Fibroblast of lung (primary cell): ENCODE data around the gene CLINT1. TPM values are rescaled to one million over a fixed set of nuclear protein-coding genes. Genes with fewer than 3 reads are reported as not detected.

Experiments
- DNase-seq, 2 donors: peaks; one replicate each; pipeline versions ENCODE4 v3.0.0 to v3.0.0-alpha.2; 2010; ENCODE audit warnings: low read depth in 2 of 2
- H2AFZ ChIP-seq: 2 replicates; pipeline ENCODE4 v1.5.1; 2012; ENCODE audit warnings: low read length, control low read depth, inconsistent platforms
- H3K27ac ChIP-seq: 2 replicates; pipeline ENCODE4 v1.5.1; 2011; ENCODE audit warnings: low read length, control low read depth; ENCODE audit not compliant: insufficient read depth
- H3K27me3 ChIP-seq: 2 replicates; pipeline ENCODE4 v1.5.1; 2011; ENCODE audit warnings: mild to moderate bottlenecking, low read length; ENCODE audit not compliant: control insufficient read depth, insufficient read depth
- H3K36me3 ChIP-seq: 2 replicates; pipeline ENCODE4 v1.5.1; 2011; ENCODE audit warnings: low read length; ENCODE audit not compliant: control insufficient read depth, insufficient read depth
- H3K4me1 ChIP-seq: 2 replicates; pipeline ENCODE4 v1.5.1; 2011; ENCODE audit warnings: low read length; ENCODE audit not compliant: control insufficient read depth, insufficient read depth; ENCODE audit errors: extremely low read depth
- H3K4me2 ChIP-seq: 2 replicates; pipeline ENCODE4 v1.5.1; 2011; ENCODE audit warnings: low read length, control low read depth; ENCODE audit not compliant: insufficient read depth; ENCODE audit errors: extremely low read depth
- H3K4me3 ChIP-seq, 4 experiments: fragments of 200-600 bp in 1 of 4; sonication (generic) in 1 of 4; replicated peaks in 1 of 4; 2 replicates each; pipeline ENCODE4 v1.5.1; 2011 to 2016; ENCODE audit warnings: low read length in 4 of 4, low read depth in 3 of 4, mild to moderate bottlenecking in 3 of 4, control low read depth in 2 of 4, inconsistent platforms in 1 of 4, mixed read lengths in 1 of 4; ENCODE audit not compliant: insufficient read depth in 1 of 4; ENCODE audit errors: control extremely low read depth in 1 of 4
- H3K79me2 ChIP-seq: 2 replicates; pipeline ENCODE4 v1.5.1; 2012; ENCODE audit warnings: mild to moderate bottlenecking, low read length, inconsistent platforms; ENCODE audit not compliant: control insufficient read depth, insufficient read depth
- H3K9ac ChIP-seq: 2 replicates; pipeline ENCODE4 v1.5.1; 2011; ENCODE audit warnings: mild to moderate bottlenecking, low read length, control low read depth; ENCODE audit not compliant: insufficient read depth
- H3K9me3 ChIP-seq: 2 replicates; pipeline ENCODE4 v1.5.1; 2012; ENCODE audit warnings: low read depth, low read length; ENCODE audit not compliant: control insufficient read depth, insufficient read depth
- H4K20me1 ChIP-seq: 2 replicates; pipeline ENCODE4 v1.5.1; 2011; ENCODE audit warnings: low read length; ENCODE audit not compliant: control insufficient read depth, insufficient read depth; ENCODE audit errors: extremely low read depth
- CTCF ChIP-seq, 2 donors: IDR thresholded peaks in 1 of 2; conservative IDR thresholded peaks in 1 of 2; 1 replicate in 1 of 2; 2 replicates in 1 of 2; pipeline ENCODE4 v1.5.1; 2011 to 2012; ENCODE audit warnings: low read length in 2 of 2, control low read depth in 1 of 2, inconsistent platforms in 1 of 2, low read depth in 1 of 2, mild to moderate bottlenecking in 1 of 2
- EZH2 ChIP-seq: IDR thresholded peaks from 2 replicates; pipeline ENCODE4 v1.5.1; 2012; ENCODE audit warnings: low read length, control low read depth, mild to moderate bottlenecking; ENCODE audit errors: missing control alignments
- polyA plus RNA-seq, 2 donors: library from polyadenylated mRNA; depleted of rRNA in 1 of 2; stranded (reverse) in 1 of 2; unstranded in 1 of 2; fragments of >200 nt; gene quantifications; 2 replicates each; pipeline ENCODE4 v1.2.1, GENCODE V29; 2011 to 2012; ENCODE audit warnings: missing spikeins in 1 of 2
- total RNA-seq: library from RNA; depleted of rRNA; stranded (reverse); fragments of >200 nt; gene quantifications from 2 replicates; pipeline ENCODE4 v1.2.1, GENCODE V29; 2014

CLINT1 gene
- total and polyA plus RNA-seq, 2 donors (not counting 1 experiment from before 2014, with no cell fraction given): 82.4 to 99.0 TPM

DNA sequence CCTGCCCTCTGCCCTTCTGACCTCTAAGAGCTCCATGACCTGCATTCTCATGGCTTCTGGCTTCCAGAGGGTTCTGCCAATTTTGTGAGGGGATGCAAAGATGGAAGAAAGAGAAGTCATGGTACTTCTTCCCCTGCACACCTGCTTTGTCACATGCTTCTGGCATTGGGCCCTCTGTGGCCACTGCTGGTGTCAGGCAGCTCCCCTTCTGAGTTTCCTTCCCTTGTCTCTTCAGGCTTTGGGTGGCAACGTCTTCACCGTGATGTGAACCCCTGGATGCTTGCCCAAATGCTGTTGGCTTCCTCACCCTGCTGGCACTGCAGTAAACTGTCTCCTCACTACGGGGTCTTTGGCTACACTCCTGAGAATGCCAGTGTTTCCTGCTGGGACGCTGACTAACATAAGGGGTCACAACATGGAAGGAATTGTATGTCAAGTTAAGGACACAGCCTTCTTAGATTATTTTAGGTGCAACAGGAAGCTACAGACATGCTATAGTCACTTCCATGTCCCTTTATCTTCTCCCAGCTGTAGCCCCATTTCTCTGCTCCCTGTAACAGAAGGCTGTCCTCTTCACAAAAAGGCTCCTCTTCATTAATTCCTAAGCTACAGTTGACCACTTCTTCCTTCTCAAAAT lies 8.9 kb upstream of the CLINT1 start:
- H3K9me3 ChIP-seq: no peaks in the 10 kb centered on the region
- H3K36me3 ChIP-seq: no peaks in the 10 kb centered on the region
- no peaks in the 10 kb centered on the region for H4K20me1 ChIP-seq
- H3K27me3 ChIP-seq: no peaks in the 10 kb centered on the region
- TF ChIP-seq EZH2: no peak
- TF ChIP-seq CTCF (conservative IDR thresholded peaks at IDR 0.05 in 1 of 2, IDR thresholded peaks at IDR 0.05 in 1 of 2; ENCODE audit: low read depth in 1 of 2, low read length in 2 of 2): no peak
- H3K27ac ChIP-seq: no peak overlapping the region
- no peaks in the 10 kb centered on the region for H3K79me2 ChIP-seq
- no peak overlapping the region for H2AFZ ChIP-seq
- no peak overlapping the region for H3K9ac ChIP-seq
- no peak overlapping the region for H3K4me3 ChIP-seq
- no peak overlapping the region for H3K4me2 ChIP-seq
- DNase-seq: no peak
- H3K4me1 ChIP-seq: no peaks in the 10 kb centered on the region

- Histone ChIP-seq H3K4me3 (no peak overlapping the region), H3K4me2 (no peak overlapping the region), H3K27ac (no peak overlapping the region), H3K79me2 (no peaks in the 10 kb centered on the region), H3K9me3 (no peaks in the 10 kb centered on the region), H2AFZ (no peak overlapping the region), H3K27me3 (no peaks in the 10 kb centered on the region), H3K9ac (no peak overlapping the region), H3K36me3 (no peaks in the 10 kb centered on the region), H3K4me1 (no peaks in the 10 kb centered on the region), H4K20me1 (no peaks in the 10 kb centered on the region)
- TF ChIP-seq EZH2 (no peak), CTCF (conservative IDR thresholded peaks at IDR 0.05 in 1 of 2, IDR thresholded peaks at IDR 0.05 in 1 of 2; ENCODE audit: low read depth in 1 of 2, low read length in 2 of 2) (no peak)
- no peak for DNase-seq
Observed at GRCh38 chr5:157866536-157866935, 7.6 kb upstream of the CLINT1 start.

DNA sequence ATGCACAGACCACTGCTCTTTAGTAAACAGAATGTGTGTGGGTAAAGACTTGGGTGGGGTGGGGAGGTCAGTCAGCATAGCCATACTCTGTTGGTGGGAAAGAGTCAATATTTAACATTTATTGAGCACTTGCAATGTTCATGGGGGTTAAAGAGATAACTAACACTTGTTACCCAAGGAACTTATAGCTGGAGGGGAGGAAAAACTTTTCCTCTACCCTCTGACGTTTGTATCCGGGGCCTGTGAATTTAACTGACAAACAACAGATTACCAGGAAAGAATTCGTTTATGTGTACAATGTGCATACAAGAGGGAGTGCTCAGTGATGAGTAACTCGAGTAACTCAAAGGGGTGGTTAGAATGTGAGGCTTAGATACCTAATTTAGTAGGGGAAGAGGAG lies 6.8 kb upstream of the CLINT1 start:
- Histone ChIP-seq H3K9me3 (no peaks in the 10 kb centered on the region), H3K27me3 (no peaks in the 10 kb centered on the region), H3K79me2 (no peaks in the 10 kb centered on the region), H4K20me1 (no peaks in the 10 kb centered on the region), H3K9ac (no peak overlapping the region), H3K4me2 (no peak overlapping the region), H3K4me1 (no peaks in the 10 kb centered on the region), H3K27ac (no peak overlapping the region), H3K36me3 (no peaks in the 10 kb centered on the region), H2AFZ (no peak overlapping the region), H3K4me3 (no peak overlapping the region)
- no peak for TF ChIP-seq EZH2
- no peak for TF ChIP-seq CTCF (conservative IDR thresholded peaks at IDR 0.05 in 1 of 2, IDR thresholded peaks at IDR 0.05 in 1 of 2; ENCODE audit: low read depth in 1 of 2, low read length in 2 of 2)
- DNase-seq: peak in 1 of 2 donors; percentile 14
